Neural progenitor cell (in vitro differentiated cells): ENCODE measurements around the gene TOP2B.

Experiments used
- CTCF ChIP-seq: fragments of 200-600 bp; sonication (generic); IDR thresholded peaks from 2 replicates; pipeline ENCODE4 v1.5.1; 2017; ENCODE audit warnings: antibody characterized with exemption, mild to moderate bottlenecking
- EZH2 ChIP-seq: fragments of 200-600 bp; sonication (generic); IDR thresholded peaks from 2 replicates; pipeline ENCODE4 v1.6.1; 2017; ENCODE audit warnings: antibody characterized with exemption, mild to moderate bottlenecking, moderate library complexity

GRCh38 chr3:25587094-25587493 lies 77.6 kb downstream of the TOP2B start:
- TF ChIP-seq EZH2 (no peak), CTCF (no peak)
